ENCODE data around the gene SNX8.
A peak's percentile ranks its signal among the peaks of the same experiment; 100 is the strongest.
"Not testable (repeated sequence)": the region's sequence is repeated elsewhere in the genome, so short reads cannot be mapped to it uniquely, and the experiment has no call there.

The SNX8 gene

DNA sequence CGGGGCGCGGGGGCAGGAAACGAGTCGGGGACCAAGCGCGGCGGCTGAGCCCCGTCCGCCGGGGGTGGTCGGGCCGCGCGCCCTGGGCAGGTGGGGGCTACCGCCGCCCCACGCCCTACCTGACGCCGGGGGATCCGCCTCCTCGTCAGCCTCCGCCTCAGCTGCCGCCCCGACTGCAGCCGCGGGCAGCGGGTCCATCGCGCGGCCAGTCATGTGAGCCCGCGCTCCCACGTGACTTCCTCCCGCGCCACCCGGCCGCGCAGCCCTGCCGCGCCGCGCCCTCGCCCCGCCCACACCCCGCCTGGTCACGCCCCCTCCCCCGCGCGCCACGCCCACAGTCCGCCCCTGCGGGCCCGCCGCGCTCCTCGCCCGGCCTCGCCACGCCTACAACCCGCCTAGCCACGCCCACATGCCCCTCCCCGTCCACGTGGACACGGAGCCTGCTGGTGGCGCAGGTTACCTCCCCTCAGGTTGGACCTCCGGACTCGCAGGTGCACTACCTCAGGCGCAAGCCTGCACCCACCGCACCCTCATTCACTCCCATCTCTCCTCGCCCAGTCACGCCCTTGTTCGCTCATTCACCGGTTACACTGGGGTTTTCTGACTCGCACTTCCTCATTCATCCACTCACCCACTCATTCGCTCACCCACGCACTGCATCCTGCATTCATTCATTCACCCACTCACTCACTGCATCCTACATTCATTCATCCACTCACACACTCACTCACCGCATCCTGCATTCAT lies at the start of gene SNX8:
Gene SNX8 (minus strand): TSS at position 233 of the 747 bp plus-strand sequence. CDS start 20 bp downstream, at position 213.
- peak; percentile 85 to 96 for DNase-seq (ENCODE audit: low read depth in 2 of 2, low spot score in 1 of 2)

DNA sequence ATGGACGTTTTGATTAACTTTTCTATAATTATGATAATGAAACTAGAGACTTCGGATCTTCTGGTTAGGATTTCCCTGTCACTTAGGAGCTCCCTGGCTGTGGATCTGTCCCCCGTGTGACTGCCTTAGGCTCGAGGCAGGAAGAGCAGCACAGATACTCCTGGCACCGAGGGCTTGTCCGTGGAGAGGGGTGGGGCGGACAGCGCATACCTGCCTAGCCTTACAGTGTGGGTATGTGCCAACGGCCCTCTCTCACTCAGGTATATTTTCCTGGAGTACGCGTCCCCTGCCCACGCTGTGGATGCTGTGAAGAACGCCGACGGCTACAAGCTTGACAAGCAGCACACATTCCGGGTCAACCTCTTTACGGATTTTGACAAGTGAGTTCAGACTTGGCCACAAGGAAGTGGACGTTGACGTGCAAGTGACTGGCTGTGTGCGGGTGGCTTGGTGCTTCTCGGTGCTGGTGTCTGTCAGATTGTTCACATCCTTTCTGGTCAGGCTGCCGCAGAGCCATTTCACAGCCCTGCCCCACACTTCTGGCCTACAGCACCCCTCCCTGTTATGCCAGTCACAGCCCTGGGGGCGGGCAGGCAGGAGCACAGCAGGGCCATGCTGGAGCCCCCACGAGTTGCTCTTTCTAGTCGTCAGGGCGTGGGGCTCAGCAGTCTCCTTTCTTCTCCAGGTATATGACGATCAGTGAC lies 48.3 kb upstream of the SNX8 start:
- no peak for DNase-seq (ENCODE audit: low read depth in 2 of 2, low spot score in 1 of 2)

DNA sequence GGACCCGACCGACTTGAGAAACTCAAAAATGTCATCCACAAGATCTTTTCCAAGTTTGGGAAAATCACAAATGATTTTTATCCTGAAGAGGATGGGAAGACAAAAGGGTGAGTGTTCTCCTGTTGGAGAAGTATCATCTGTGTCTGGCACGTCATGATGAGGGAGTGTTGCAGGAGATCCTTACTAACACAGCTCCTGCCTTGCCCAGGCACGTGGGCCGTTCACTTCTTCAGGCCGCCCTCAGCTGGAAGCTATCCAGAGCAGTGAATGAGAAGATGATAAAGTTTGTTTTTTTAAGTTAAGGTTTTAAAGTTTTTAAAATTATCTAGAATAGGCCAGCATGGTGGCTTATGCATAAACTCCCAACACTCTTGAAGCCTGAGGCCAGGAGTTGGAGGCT lies 46.6 kb upstream of the SNX8 start:
- no peak for DNase-seq (ENCODE audit: low read depth in 2 of 2, low spot score in 1 of 2)

- DNase-seq (ENCODE audit: low read depth in 2 of 2, low spot score in 1 of 2), result no peak
These were observed 45.4 kb upstream of the SNX8 start for GRCh38 chr7:2359610-2360009.

DNA sequence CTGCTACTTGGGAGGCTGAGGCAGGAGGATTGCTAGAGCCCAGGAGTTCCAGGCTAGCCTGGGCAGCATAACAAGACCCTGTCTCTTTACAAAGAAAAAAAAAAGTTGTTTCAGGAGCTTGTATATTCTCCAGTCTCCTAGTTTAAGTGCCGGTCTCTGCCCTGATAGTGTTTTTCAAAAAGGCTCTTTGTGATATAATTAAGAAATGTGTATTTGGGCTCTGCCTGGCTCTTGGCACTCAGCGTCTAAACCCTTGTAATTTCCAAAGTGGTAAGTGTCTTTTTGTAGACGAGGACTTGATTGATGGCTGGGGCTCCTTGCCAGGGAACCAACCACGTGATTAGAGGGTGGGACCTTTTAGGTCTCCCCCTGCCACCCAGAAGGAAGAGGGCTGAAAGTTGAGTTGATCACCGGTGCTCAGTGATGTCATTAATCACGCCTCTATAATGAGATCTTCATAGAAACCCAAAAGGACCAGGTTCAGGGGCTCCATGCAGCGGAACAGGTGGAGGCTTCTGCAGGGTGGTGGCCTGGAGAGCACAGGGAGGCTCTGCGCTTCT lies 44.8 kb upstream of the SNX8 start:
- no peak for DNase-seq (ENCODE audit: low read depth in 2 of 2, low spot score in 1 of 2)

DNA sequence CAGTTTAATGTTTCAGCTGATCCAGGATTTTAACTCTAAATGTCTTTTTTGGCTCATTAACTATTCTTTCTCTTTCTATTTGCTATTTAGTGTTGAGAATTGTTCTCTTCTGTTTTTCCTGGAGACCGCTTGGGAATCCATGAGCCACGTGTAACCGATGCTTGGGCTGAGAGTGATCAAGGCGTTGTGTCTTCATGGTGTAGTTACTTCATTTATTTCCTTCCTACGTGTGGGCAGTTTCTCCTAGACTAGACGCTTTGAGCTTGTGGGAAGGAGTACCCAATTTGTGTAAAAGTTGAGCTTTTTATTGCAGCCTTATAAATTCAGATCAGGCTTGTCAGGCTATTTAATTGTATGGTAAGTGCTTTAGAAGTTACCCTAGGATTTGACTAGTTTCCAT lies 43.3 kb upstream of the SNX8 start:
- DNase-seq (ENCODE audit: low read depth in 2 of 2, low spot score in 1 of 2), result no peak

GRCh38 chr7:2357165-2357564 lies 42.9 kb upstream of the SNX8 start:
- DNase-seq (ENCODE audit: low read depth in 2 of 2, low spot score in 1 of 2), result no peak

GRCh38 chr7:2355705-2356008 lies 41.4 kb upstream of the SNX8 start:
- DNase-seq (ENCODE audit: low read depth in 2 of 2, low spot score in 1 of 2), result no peak

DNA sequence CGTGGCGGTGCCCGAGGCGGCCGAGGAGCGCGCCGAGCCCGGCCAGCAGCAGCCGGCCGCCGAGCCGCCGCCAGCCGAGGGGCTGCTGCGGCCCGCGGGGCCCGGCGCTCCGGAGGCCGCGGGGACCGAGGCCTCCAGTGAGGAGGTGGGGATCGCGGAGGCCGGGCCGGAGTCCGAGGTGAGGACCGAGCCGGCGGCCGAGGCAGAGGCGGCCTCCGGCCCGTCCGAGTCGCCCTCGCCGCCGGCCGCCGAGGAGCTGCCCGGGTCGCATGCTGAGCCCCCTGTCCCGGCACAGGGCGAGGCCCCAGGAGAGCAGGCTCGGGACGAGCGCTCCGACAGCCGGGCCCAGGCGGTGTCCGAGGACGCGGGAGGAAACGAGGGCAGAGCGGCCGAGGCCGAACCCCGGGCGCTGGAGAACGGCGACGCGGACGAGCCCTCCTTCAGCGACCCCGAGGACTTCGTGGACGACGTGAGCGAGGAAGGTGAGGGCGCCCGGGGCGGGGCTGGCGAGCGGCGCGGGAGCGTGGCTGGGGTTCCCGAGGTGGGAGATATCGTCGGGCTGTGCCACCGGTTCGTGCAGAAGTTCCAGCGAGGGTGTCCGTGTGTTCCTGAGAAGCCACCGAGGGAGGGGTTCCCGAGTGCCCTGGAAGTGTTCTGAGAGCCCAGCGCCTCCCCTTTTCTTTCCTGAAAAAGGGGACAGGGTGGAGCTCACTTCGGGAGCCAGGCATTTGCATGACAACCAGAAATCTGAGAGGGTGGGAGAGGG lies 40.9 kb upstream of the SNX8 start:
- DNase-seq (ENCODE audit: low read depth in 2 of 2, low spot score in 1 of 2), result no peak

- DNase-seq (ENCODE audit: low read depth in 2 of 2, low spot score in 1 of 2), result peak; percentile 72 to 80
These were observed 40.1 kb upstream of the SNX8 start, which contains the start of gene EIF3B for GRCh38 chr7:2354186-2354938. TSS of gene EIF3B (plus strand) at chr7:2354827. CDS start at chr7:2354922, 95 bp downstream.

DNA sequence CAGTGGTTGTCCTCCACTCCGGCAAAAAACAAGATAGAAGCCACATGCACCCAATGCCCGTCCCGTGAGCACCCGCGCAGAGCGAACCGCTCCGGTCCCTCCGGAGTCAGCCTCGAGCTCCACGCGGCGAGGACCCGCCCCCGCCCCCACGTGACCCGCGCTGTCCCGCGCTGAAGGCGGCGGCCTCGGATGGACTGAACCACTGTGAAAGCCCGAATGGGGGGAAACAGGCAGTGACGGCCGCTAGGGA lies 39.6 kb upstream of the SNX8 start:
- DNase-seq (ENCODE audit: low read depth in 2 of 2, low spot score in 1 of 2), result peak; percentile 81 to 83

DNA sequence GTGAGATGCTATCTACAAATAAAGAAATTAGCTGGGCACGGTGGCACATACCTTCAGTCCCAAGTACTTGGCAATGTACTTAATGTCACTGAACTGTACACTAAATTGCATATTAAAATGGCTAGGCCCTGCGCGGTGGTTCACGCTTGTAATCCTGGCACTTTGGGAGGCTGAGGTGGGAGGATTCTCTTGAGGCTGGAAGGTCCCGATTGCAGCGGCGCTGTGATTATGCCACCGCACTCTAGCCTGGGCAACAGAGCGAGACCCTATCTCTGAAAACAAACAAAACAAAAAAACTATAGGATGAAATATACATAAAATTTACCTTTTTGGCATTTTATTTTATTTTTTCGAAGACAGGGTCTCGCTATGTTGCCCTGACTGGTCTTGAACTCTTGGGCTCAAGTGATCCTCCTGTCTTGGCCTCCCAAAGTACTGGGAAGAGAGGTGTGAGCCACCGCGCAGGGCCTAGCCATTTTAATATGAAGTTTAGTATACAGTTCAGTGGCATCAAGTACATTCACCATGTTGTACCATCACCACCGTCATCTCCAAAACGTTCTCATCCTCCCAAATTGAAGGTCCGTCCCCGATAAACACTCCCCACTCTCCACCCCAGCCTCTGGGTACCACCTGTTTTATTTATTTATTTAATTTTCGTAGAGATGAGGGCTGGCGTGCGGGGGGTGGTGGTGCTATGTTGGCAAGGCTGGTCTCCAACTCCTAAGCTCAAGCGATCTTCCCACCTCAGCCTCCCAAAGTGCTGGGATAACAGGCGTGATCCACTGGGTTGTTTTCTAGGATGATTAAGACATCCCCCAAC lies 39.1 kb upstream of the SNX8 start:
- DNase-seq (ENCODE audit: low read depth in 2 of 2, low spot score in 1 of 2), result no peak

DNA sequence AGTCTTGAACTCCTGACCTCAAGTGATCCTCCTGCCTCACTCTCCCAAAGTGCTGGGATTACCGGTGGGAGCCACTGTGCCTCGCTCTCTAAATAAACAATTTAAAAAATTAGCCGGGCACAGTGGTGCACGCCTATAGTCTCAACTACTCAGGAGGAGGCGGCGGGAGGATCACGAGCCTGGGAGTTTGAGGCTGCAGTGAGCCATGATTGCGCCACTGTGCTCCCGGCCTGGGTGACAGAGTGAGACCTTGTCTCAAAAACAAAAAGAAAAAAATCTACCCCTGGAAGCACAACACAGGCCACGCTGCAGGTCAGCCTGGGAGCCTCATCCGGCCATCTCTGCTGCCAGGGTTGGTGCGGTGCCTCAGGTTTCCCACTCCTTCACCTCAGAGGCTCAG lies 36.6 kb upstream of the SNX8 start:
- DNase-seq (ENCODE audit: low read depth in 2 of 2, low spot score in 1 of 2), result no peak

DNA sequence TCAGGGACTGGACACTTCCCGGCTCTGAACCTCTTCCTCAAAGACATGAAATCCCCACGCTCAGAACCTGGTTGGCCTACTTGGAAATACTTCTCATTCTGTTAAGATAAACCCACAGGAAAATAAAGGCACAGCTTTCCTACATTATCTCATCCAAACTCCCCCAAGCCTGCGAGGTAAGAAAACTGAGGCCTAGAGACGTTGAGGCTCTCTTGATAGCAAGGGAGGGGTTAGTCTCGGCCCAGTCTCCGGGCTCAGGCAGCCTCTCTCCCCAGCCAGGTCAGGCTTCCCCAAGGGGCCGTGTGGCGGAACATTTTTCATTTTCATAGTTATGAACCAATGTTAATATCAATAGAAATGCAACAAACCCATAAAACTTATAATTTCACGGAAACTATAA lies 35.8 kb upstream of the SNX8 start:
- no peak for DNase-seq (ENCODE audit: low read depth in 2 of 2, low spot score in 1 of 2)

GRCh38 chr7:2347351-2348063 lies 33.3 kb upstream of the SNX8 start:
- not testable (repeated sequence) for DNase-seq (ENCODE audit: low read depth in 2 of 2, low spot score in 1 of 2)

DNA sequence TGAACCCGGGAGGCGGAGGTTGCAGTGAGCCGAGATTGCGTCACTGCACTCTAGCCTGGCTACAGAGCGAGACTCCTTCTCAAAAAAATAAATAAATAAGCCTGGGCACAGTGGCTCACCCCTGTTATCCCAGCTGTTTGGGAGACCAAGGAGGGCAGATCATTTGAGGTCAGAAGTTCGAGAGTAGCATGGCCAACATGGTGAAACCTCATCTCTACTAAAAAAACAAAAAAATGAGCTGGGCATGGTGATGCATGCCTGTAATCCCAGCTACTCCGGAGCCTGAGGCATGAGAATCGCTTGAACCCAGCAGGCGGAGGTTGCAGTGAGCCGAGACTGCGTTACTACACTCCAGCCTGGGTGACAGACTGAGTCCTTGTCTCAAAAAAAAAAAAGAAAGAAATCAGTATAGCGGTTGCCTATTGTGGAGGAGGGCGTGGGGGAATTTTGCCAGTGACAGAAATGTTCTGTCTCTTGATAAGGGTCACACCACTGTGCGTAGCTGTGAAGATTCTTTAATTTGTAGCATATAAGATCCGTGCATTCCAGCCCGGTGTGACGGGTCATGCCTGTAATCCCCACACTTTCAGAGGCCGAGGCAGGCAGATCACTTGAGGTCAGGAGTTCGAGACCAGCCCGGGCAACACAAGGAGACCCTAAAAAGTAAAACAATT lies 22.5 kb upstream of the SNX8 start:
- no peak for DNase-seq (ENCODE audit: low read depth in 2 of 2, low spot score in 1 of 2)

GRCh38 chr7:2332606-2333231 lies 18.5 kb upstream of the SNX8 start:
- not testable (repeated sequence) for DNase-seq (ENCODE audit: low read depth in 2 of 2, low spot score in 1 of 2)

DNA sequence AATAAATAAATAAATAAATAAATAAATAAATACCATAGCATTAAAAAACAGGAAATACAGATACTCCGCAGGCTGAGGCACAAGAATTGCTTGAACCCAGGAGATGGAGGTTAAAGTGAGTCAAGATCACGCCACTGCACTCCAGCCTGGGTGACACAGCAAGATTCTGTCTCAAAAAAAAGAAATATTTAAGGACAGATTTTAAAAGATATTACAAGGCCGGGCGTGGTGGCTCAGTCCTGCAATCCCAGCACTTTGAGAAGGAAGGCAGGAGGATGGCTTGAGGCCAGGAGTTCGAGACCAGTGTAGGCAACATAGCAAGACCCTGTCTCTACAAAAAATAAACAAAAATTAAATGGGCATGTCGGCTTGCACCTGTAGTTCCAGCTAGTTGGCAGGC lies 17.5 kb upstream of the SNX8 start:
- no peak for DNase-seq (ENCODE audit: low read depth in 2 of 2, low spot score in 1 of 2)

DNA sequence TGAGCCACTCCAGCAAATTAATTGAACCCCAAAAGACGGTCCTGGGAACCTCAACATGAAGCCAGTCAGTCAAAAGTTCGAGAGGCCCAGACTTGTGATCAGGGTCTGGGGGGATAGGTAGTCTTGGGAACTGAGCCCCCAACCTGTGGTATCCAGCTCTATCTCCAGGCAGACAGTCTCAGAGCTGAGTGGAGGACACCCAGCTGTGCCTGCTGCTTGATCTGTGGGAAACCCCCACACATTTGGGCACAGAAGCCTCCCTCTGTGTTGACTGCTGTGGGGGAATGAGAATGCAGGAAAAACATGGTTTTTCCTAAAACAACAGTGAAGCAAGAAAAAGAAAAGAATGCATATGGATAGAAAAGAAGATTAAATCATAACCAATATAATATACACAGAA lies 16.3 kb upstream of the SNX8 start:
- DNase-seq (ENCODE audit: low read depth in 2 of 2, low spot score in 1 of 2), result no peak

Measured in stimulated activated CD8-positive, alpha-beta memory T cell treated with anti-CD3 and anti-CD28 coated beads, Interleukin-4, amount 100 ng/mL, for 4 hours (primary cell).